CD4-positive, CD25-positive, alpha-beta regulatory T cell (primary cell): ENCODE results near the gene FYN. TPM values are rescaled to one million over a fixed set of nuclear protein-coding genes. Genes with fewer than 3 reads are reported as not detected.

Source experiments
- ATAC-seq, 2 donors: fragments of 150-1000 bp; cut with Tn5 transposase; one replicate each; pipeline ENCODE4 v1.10.0; 2021; ENCODE audit warnings: low read depth in 2 of 2, moderate number of reproducible peaks in 2 of 2, moderate library complexity in 1 of 2
- DNase-seq, 3 donors: peaks; one replicate each; pipeline versions ENCODE4 v3.0.0 to v3.0.0-alpha.2; 2012 to 2022; ENCODE audit warnings: mixed read lengths in 1 of 3
- H3K27ac ChIP-seq: one replicate; pipeline ENCODE4 v1.7.0; 2013; ENCODE audit warnings: mild to moderate bottlenecking, low read length; ENCODE audit not compliant: insufficient read depth, poor library complexity, severe bottlenecking
- H3K27me3 ChIP-seq: one replicate; pipeline ENCODE4 v1.7.0; 2013; ENCODE audit warnings: low read length; ENCODE audit not compliant: control insufficient read depth, insufficient read depth
- H3K36me3 ChIP-seq: one replicate; pipeline ENCODE4 v1.7.0; 2013; ENCODE audit warnings: mild to moderate bottlenecking, low read length, moderate library complexity; ENCODE audit not compliant: control insufficient read depth, insufficient read depth
- H3K4me1 ChIP-seq: 2 replicates; pipeline ENCODE4 v1.7.0; 2013; ENCODE audit warnings: mild to moderate bottlenecking, low read length; ENCODE audit not compliant: insufficient read depth, control insufficient read depth, poor library complexity, severe bottlenecking
- H3K4me3 ChIP-seq: one replicate; pipeline ENCODE4 v1.7.0; 2013; ENCODE audit warnings: low read depth, mild to moderate bottlenecking, low read length, moderate library complexity
- H3K9me3 ChIP-seq, 2 experiments: 1 replicate in 1 of 2; 2 replicates in 1 of 2; pipeline ENCODE4 v1.7.0; 2013; ENCODE audit warnings: low read length in 2 of 2, mild to moderate bottlenecking in 1 of 2, moderate library complexity in 1 of 2; ENCODE audit not compliant: control insufficient read depth in 2 of 2
- H3K27ac Mint-ChIP-seq, 3 donors: one replicate each; pipeline ENCODE4 v1.8.0; 2020 to 2022; ENCODE audit warnings: mild to moderate bottlenecking in 3 of 3, mixed read lengths in 3 of 3, moderate library complexity in 2 of 3
- H3K27me3 Mint-ChIP-seq: one replicate; pipeline ENCODE4 v1.8.0; 2022; ENCODE audit warnings: mild to moderate bottlenecking, mixed read lengths
- H3K36me3 Mint-ChIP-seq: one replicate; pipeline ENCODE4 v1.8.0; 2020; ENCODE audit warnings: mixed read lengths
- H3K4me1 Mint-ChIP-seq, 4 donors: one replicate each; pipeline ENCODE4 v1.8.0; 2020 to 2022; ENCODE audit warnings: mixed read lengths in 4 of 4, mild to moderate bottlenecking in 1 of 4
- H3K4me3 Mint-ChIP-seq, 4 donors: one replicate each; pipeline ENCODE4 v1.8.0; 2020 to 2022; ENCODE audit warnings: mild to moderate bottlenecking in 4 of 4, mixed read lengths in 4 of 4, moderate library complexity in 3 of 4
- H3K9me3 Mint-ChIP-seq, 7 donors: one replicate each; pipeline ENCODE4 v1.8.0; 2020 to 2022; ENCODE audit warnings: mixed read lengths in 7 of 7, mild to moderate bottlenecking in 3 of 7, moderate library complexity in 2 of 7
- polyA plus RNA-seq, 4 donors: library from polyadenylated mRNA; unstranded; fragments of 300-500 nt; fragmentation: Illumina TruSeq; gene quantifications; one replicate each; pipeline ENCODE4 v1.2.3, GENCODE V29; 2021
- total RNA-seq: library from RNA; stranded (reverse); gene quantifications from one replicate; pipeline ENCODE4 v1.2.3, GENCODE V29; 2022

Gene FYN
- total and polyA plus RNA-seq, 5 donors from 2014 or later: 267 to 592 (median 295) TPM

- no peak for DNase-seq
- Mint-ChIP-seq H3K4me3 (peak overlapping the region; percentile 39 to 78 (median 58)), H3K36me3 (peaks cover 44% of the 10 kb centered on the region), H3K27ac (peak overlapping the region; percentile 89 to 95 (median 94)), H3K27me3 (no peaks in the 10 kb centered on the region), H3K4me1 (peaks cover 21 to 96% (median 80%) of the 10 kb centered on the region in 4 donors), H3K9me3 (no peaks in the 10 kb centered on the region)
- Histone ChIP-seq H3K9me3 (no peaks in the 10 kb centered on the region), H3K36me3 (peaks cover 28% of the 10 kb centered on the region), H3K27me3 (no peaks in the 10 kb centered on the region), H3K4me3 (peak overlapping the region; percentile 51), H3K4me1 (peaks cover 72% of the 10 kb centered on the region), H3K27ac (peak overlapping the region; percentile 74)
- ATAC-seq: no peak
These were observed 127.6 kb downstream of the FYN start for GRCh38 chr6:111745636-111746035.

GRCh38 chr6:111745186-111745585, 128.1 kb downstream of the FYN start:
- H3K27me3 Mint-ChIP-seq: no peaks in the 10 kb centered on the region
- H3K27me3 ChIP-seq: no peaks in the 10 kb centered on the region
- peak overlapping the region; percentile 39 to 78 (median 58) for H3K4me3 Mint-ChIP-seq
- H3K36me3 ChIP-seq: peaks cover 32% of the 10 kb centered on the region
- no peak overlapping the region for H3K27ac ChIP-seq
- H3K36me3 Mint-ChIP-seq: peaks cover 44% of the 10 kb centered on the region
- DNase-seq (no peak), ATAC-seq (no peak)
- H3K27ac Mint-ChIP-seq: peak overlapping the region; percentile 89 to 95 (median 94)
- H3K4me3 ChIP-seq: peak overlapping the region; percentile 51
- peaks cover 70% of the 10 kb centered on the region for H3K4me1 ChIP-seq
- H3K4me1 Mint-ChIP-seq: peaks cover 26 to 96% (median 80%) of the 10 kb centered on the region in 4 donors
- H3K9me3 Mint-ChIP-seq: no peaks in the 10 kb centered on the region
- H3K9me3 ChIP-seq: no peaks in the 10 kb centered on the region

GRCh38 chr6:111743862-111744692, 129.2 kb downstream of the FYN start:
- H3K27me3 ChIP-seq: no peaks in the 10 kb centered on the region
- H3K27me3 Mint-ChIP-seq: no peaks in the 10 kb centered on the region
- peaks cover 29 to 98% (median 84%) of the 10 kb centered on the region in 4 donors for H3K4me1 Mint-ChIP-seq
- peak overlapping the region in 1 of 4 donors; percentile 5 for H3K4me3 Mint-ChIP-seq
- H3K27ac Mint-ChIP-seq: peak overlapping the region; percentile 11 to 89 (median 80)
- H3K27ac ChIP-seq: no peak overlapping the region
- no peak overlapping the region for H3K4me3 ChIP-seq
- peaks cover 70% of the 10 kb centered on the region for H3K4me1 ChIP-seq
- DNase-seq: no peak
- no peak for ATAC-seq
- H3K9me3 Mint-ChIP-seq: no peaks in the 10 kb centered on the region
- peaks cover 44% of the 10 kb centered on the region for H3K36me3 Mint-ChIP-seq
- H3K36me3 ChIP-seq: peaks cover 40% of the 10 kb centered on the region
- H3K9me3 ChIP-seq: no peaks in the 10 kb centered on the region

- no peaks in the 10 kb centered on the region for H3K27me3 ChIP-seq
- Mint-ChIP-seq H3K27ac (peak overlapping the region in 2 of 3 donors; percentile 60 to 89), H3K27me3 (no peaks in the 10 kb centered on the region), H3K4me3 (peak overlapping the region in 1 of 4 donors; percentile 41), H3K4me1 (peaks cover 29 to 98% (median 84%) of the 10 kb centered on the region in 4 donors), H3K9me3 (no peaks in the 10 kb centered on the region), H3K36me3 (peaks cover 47% of the 10 kb centered on the region)
- ATAC-seq (no peak), DNase-seq (no peak)
- H3K9me3 ChIP-seq: no peaks in the 10 kb centered on the region
- peaks cover 46% of the 10 kb centered on the region for H3K36me3 ChIP-seq
- no peak overlapping the region for H3K4me3 ChIP-seq
- H3K27ac ChIP-seq: no peak overlapping the region
- peaks cover 70% of the 10 kb centered on the region for H3K4me1 ChIP-seq
These were observed 129.9 kb downstream of the FYN start for GRCh38 chr6:111743360-111743759.

- Mint-ChIP-seq H3K36me3 (peaks cover 45% of the 10 kb centered on the region), H3K27ac (peak overlapping the region; percentile 77 to 94 (median 89)), H3K4me1 (peaks cover 26 to 99% (median 84%) of the 10 kb centered on the region in 4 donors), H3K4me3 (peak overlapping the region in 1 of 4 donors; percentile 8), H3K9me3 (no peaks in the 10 kb centered on the region), H3K27me3 (no peaks in the 10 kb centered on the region)
- DNase-seq: no peak
- ATAC-seq: no peak
- Histone ChIP-seq H3K36me3 (peaks cover 49% of the 10 kb centered on the region), H3K27me3 (no peaks in the 10 kb centered on the region), H3K9me3 (no peaks in the 10 kb centered on the region), H3K4me1 (peaks cover 68% of the 10 kb centered on the region), H3K4me3 (no peak overlapping the region), H3K27ac (no peak overlapping the region)
These were observed 131.9 kb downstream of the FYN start for GRCh38 chr6:111741177-111741952.

GRCh38 chr6:111740506-111740905, 132.7 kb downstream of the FYN start:
- Mint-ChIP-seq H3K27ac (peak overlapping the region; percentile 33 to 94 (median 89)), H3K9me3 (no peaks in the 10 kb centered on the region), H3K27me3 (no peaks in the 10 kb centered on the region), H3K36me3 (peaks cover 52% of the 10 kb centered on the region), H3K4me1 (peaks cover 34 to 99% (median 85%) of the 10 kb centered on the region in 4 donors), H3K4me3 (peak overlapping the region; percentile 10 to 45 (median 31))
- Histone ChIP-seq H3K9me3 (no peaks in the 10 kb centered on the region), H3K4me3 (no peak overlapping the region), H3K36me3 (peaks cover 43% of the 10 kb centered on the region), H3K4me1 (peaks cover 68% of the 10 kb centered on the region), H3K27me3 (no peaks in the 10 kb centered on the region), H3K27ac (peak overlapping the region; percentile 24)
- ATAC-seq (no peak), DNase-seq (no peak)

GRCh38 chr6:111739257-111739696, 134.0 kb downstream of the FYN start:
- Mint-ChIP-seq H3K27ac (peak overlapping the region; percentile 89 to 96 (median 94)), H3K4me3 (peak overlapping the region; percentile 38 to 65 (median 50)), H3K4me1 (peaks cover 42 to 99% (median 88%) of the 10 kb centered on the region in 4 donors), H3K27me3 (no peaks in the 10 kb centered on the region), H3K36me3 (peaks cover 61% of the 10 kb centered on the region), H3K9me3 (peaks cover 0 to 3% (median 0%) of the 10 kb centered on the region in 7 donors)
- no peaks in the 10 kb centered on the region for H3K27me3 ChIP-seq
- peak overlapping the region; percentile 60 for H3K27ac ChIP-seq
- peaks cover 73% of the 10 kb centered on the region for H3K4me1 ChIP-seq
- ATAC-seq (no peak), DNase-seq (no peak)
- peaks cover 39% of the 10 kb centered on the region for H3K36me3 ChIP-seq
- peak overlapping the region; percentile 38 for H3K4me3 ChIP-seq
- no peaks in the 10 kb centered on the region for H3K9me3 ChIP-seq
